D721Med (cell line): ENCODE data around the gene OR4D1.
"Not testable (repeated sequence)": the region's sequence is repeated elsewhere in the genome, so short reads cannot be mapped to it uniquely, and the experiment has no call there.

ENCODE experiments used
- DNase-seq: peaks from one replicate; pipeline ENCODE4 v3.0.0; 2011; ENCODE audit warnings: low spot score; ENCODE audit not compliant: insufficient read length
- FAIRE-seq: peaks from 2 replicates; lab custom pipeline; 2011; peaks lifted over from hg19 to GRCh38; lab: Jason Lieb, UNC
- TF ChIP-seq, protein P1 (sequence below): IDR thresholded peaks from 2 replicates; pipeline ENCODE4 v1.5.1; 2012; ENCODE audit warnings: mild to moderate bottlenecking, control low read depth; ENCODE audit not compliant: insufficient read depth; ENCODE audit errors: missing control alignments

The OR4D1 gene

DNA sequence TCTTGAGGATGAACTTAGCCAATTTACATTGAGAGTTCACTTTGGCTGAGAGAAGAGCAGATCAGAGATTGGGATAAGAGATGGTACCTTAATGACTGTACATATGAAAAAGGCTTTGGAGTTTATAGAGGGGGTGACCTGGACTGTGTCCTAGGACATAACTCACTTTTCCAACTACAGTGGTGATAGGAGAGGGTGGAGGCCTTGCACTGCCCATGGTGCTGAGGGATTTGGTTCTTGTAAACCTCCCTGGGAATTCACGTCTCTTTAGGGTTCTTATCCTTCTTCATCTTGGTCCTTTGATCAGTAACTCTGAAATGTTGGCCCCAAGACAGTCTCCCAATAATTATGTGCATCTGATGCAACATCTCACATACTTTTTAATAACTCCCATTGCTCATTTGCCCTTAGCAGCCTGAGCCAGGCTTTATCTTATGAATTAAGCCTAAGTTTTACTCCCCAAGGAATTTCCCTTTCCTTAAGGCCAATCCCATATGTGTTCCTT lies at the start of gene OR4D1:
OR4D1 (plus strand) TSS at position 455 of the 505 bp plus-strand sequence. CDS start 6,770 bp downstream, outside the sequence.
- TF ChIP-seq, protein P1, sequence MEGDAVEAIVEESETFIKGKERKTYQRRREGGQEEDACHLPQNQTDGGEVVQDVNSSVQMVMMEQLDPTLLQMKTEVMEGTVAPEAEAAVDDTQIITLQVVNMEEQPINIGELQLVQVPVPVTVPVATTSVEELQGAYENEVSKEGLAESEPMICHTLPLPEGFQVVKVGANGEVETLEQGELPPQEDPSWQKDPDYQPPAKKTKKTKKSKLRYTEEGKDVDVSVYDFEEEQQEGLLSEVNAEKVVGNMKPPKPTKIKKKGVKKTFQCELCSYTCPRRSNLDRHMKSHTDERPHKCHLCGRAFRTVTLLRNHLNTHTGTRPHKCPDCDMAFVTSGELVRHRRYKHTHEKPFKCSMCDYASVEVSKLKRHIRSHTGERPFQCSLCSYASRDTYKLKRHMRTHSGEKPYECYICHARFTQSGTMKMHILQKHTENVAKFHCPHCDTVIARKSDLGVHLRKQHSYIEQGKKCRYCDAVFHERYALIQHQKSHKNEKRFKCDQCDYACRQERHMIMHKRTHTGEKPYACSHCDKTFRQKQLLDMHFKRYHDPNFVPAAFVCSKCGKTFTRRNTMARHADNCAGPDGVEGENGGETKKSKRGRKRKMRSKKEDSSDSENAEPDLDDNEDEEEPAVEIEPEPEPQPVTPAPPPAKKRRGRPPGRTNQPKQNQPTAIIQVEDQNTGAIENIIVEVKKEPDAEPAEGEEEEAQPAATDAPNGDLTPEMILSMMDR: no peak
- DNase-seq: no peak
- FAIRE-seq: no peak

DNA sequence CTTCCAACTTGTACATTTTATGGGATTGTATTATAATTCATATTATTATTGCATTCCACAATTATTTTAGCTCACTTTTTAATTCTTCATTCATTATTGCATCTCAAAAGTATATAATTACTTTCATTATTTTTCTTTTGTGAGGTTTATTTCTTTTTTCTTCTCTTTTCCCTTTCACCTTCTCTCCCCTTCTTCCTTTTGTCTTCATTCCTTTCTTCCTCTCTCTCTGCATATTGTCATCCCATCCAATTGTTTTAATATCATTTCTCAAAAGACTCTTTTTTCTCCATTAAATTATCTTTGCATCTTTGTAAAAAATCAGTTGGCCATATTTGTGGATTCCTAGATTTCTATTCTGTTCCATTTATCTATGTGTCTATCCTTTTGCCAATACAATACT lies 47.7 kb upstream of the OR4D1 start:
- DNase-seq: no peak
- no peak for FAIRE-seq
- TF ChIP-seq, protein P1: no peak

DNA sequence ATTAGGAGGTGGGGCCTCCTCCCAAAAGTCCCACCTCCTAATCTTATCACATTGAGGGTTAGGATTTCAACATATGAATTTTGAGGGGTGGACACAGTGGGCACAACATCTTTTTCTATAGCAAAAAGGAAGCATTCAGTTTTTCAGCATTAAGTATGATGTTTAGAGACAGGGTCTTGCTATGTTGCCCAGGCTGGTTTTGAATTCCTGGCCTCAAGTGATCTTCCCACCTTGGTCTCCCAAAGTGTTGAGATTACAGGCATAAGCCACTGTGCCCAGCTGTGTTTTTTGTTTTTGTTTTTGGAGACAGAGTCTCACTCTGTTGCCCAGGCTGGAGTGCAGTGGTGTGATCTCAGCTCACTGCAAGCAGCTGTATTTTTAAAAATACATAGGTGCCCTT lies 46.3 kb upstream of the OR4D1 start:
- not testable (repeated sequence) for DNase-seq, FAIRE-seq

DNA sequence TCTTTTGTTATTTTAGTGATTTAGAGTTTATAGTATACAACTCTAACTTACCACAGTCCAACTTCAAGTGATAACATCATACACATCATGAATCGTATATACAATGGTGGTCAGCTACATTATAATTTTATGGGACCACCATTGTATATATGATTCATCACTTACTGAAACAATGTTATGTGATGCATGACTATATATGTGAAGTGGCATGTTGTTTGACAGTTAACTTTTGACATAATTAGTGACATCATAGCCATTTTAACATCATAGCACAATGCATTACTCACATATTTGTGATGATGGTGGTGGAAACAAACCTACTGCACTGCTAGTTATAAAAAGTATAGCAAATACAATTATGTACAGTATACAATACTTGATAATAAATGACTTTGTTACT lies 43.1 kb upstream of the OR4D1 start:
- DNase-seq (no peak), FAIRE-seq (peak; percentile 11)
- TF ChIP-seq, protein P1: no peak

DNA sequence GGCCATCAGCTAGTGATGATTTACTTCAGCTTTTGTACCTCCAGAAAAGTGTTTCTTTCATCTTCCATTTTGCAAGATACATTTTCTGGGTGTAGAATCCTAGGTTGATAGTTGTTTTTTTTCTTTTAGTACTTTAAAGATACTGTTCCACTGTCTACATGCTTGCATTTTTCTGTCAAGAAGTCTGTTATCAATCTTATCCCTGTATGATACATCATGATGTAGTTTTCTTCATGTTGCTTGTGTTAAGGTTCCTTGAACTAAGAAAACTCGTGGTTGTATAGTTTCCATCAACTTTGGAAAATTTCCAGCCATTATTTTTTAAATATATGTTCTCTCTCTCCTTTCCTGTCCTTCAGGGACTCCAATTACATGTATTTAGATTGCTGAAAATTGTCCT lies 40.9 kb upstream of the OR4D1 start:
- TF ChIP-seq, protein P1: no peak
- FAIRE-seq (no peak), DNase-seq (no peak)

DNA sequence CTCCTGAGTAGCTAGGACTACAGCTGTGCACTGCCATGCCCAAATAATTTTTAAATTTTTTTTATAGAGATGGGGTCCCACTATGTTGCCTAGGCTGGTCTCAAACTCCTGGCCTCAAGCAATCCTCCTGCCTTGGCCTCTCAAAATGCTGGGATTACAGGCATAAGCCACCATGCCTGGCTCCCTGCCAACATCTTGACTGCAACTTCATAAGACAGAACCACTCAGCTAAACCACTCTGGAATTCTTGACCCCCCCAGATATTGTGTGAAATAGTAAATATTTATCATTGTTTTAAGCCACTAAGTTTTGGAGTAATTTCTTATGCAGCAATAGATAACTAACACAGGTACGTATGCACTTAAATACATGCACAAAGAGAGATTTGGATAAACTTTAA lies 39.0 kb upstream of the OR4D1 start:
- DNase-seq (no peak), FAIRE-seq (no peak)
- TF ChIP-seq, protein P1: no peak

DNA sequence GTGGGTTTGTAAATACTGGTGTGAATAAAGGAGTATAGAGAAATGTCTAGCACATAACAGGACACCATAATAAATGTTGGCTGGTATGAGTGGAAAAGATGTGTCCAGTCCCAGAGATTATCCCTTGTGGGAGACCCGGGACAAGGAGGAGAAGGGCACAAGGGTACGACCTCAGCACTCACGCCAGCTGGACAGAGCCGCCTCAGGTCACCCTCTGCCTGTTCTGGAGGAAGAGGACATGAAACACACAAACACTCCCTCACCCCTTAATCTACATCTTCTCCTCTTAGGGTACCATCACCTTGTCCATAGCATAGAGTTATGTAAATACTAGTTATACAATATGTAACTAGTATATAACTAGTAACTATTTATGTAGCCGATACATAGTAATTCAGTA lies 38.2 kb upstream of the OR4D1 start:
- FAIRE-seq (no peak), DNase-seq (no peak)
- TF ChIP-seq, protein P1: no peak

DNA sequence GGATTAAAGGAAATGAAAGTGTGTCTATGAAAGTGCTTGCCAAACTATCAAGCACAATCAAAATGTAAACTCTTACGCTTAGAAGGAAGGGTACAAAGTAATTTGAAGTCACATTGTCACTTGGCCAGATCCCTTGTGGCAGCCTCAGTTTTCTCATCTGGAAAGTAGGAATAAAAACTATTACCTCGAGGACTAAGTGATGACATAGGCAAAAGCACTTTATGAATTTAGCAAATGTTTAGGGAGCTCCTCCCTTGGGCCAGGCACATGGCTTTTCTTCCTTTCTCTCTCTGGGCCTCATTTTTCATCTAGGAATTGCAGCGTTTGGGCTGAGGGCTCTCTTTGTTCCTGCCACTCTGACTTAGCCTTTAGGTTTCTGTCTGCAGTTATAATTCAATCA lies 36.5 kb upstream of the OR4D1 start:
- DNase-seq (no peak), FAIRE-seq (no peak)
- TF ChIP-seq, protein P1: no peak
